Measurements from ENCODE around the gene INPP4B. TPM values are rescaled to one million over a fixed set of nuclear protein-coding genes. Genes with fewer than 3 reads are reported as not detected.

INPP4B gene
- total and polyA plus RNA-seq, 2 donors (not counting 1 experiment from before 2014, with no cell fraction given): 0.03 TPM; not detected in 1

GRCh38 chr4:142351958-142352357 lies 494.1 kb downstream of the INPP4B start:
- ChIA-PET CTCF (interaction anchor here (1.3 kb wide), 1 partner anchor 21 kb away, joined by 3 read pairs; no protein-coding TSS in a partner anchor), POLR2A (no interaction called here)
- intact Hi-C loops (cut with micrococcal nuclease): no loop called here
- no peaks in the 10 kb centered on the region for H4K20me1 ChIP-seq (ENCODE audit: control insufficient read depth, insufficient read depth, low read length, poor library complexity, severe bottlenecking)
- H3K27ac ChIP-seq (ENCODE audit: low read length in 2 of 2): no peak overlapping the region
- H2AFZ ChIP-seq (ENCODE audit: insufficient read depth, low read depth, low read length, poor library complexity, severe bottlenecking): no peak overlapping the region
- no peaks in the 10 kb centered on the region for H3K9me3 ChIP-seq (ENCODE audit: control extremely low read depth in 1 of 3, control insufficient read depth in 2 of 3, insufficient read depth in 1 of 3, low read length in 2 of 3)
- no peaks in the 10 kb centered on the region for H3K36me3 ChIP-seq (replicated peaks in 1 of 2; ENCODE audit: control extremely low read depth in 1 of 2, control insufficient read depth in 1 of 2, extremely low read depth in 1 of 2, insufficient read depth in 2 of 2, low read length in 1 of 2)
- Mint-ChIP-seq H3K4me1 (no peaks in the 10 kb centered on the region), H3K9me3 (ENCODE audit: insufficient read depth) (no peaks in the 10 kb centered on the region), H3K4me3 (no peak overlapping the region), H3K27ac (no peak overlapping the region), H3K27me3 (no peaks in the 10 kb centered on the region)
- no peaks in the 10 kb centered on the region for H3K4me1 ChIP-seq (ENCODE audit: control insufficient read depth in 2 of 2, insufficient read depth in 2 of 2, low read length in 2 of 2)
- H3K27me3 ChIP-seq (replicated peaks in 1 of 4; ENCODE audit: control extremely low read depth in 1 of 4, control insufficient read depth in 3 of 4, insufficient read depth in 4 of 4, low read length in 3 of 4): no peaks in the 10 kb centered on the region
- H3K4me2 ChIP-seq (replicated peaks; ENCODE audit: low read depth, low read length, poor library complexity, severe bottlenecking): no peak overlapping the region
- WGBS (ENCODE audit: insufficient coverage): 28% methylated on average over 3 of the region's 4 CpGs
- ATAC-seq (ENCODE audit: low read depth) (no peak), DNase-seq (no peak)
- H3K9ac ChIP-seq (ENCODE audit: low read length): no peak overlapping the region
- H3K4me3 ChIP-seq (ENCODE audit: control extremely low read depth in 1 of 5, extremely low read depth in 1 of 5, insufficient read depth in 1 of 5, low read depth in 2 of 5, low read length in 4 of 5): no peak overlapping the region
- TF ChIP-seq EZH2 (IDR thresholded peaks at IDR 0.05; ENCODE audit: borderline replicate concordance, insufficient read depth, low read depth, low read length, poor library complexity, severe bottlenecking): no peak
- TF ChIP-seq CTCF (IDR thresholded peaks at IDR 0.05): no peak
- no peaks in the 10 kb centered on the region for H3K79me2 ChIP-seq (ENCODE audit: control insufficient read depth, insufficient read depth, low read length)

- no peaks in the 10 kb centered on the region for H3K27me3 ChIP-seq (replicated peaks in 1 of 4; ENCODE audit: control extremely low read depth in 1 of 4, control insufficient read depth in 3 of 4, insufficient read depth in 4 of 4, low read length in 3 of 4)
- DNase-seq (no peak), ATAC-seq (ENCODE audit: low read depth) (no peak)
- H2AFZ ChIP-seq (ENCODE audit: insufficient read depth, low read depth, low read length, poor library complexity, severe bottlenecking): no peak overlapping the region
- intact Hi-C loops (cut with micrococcal nuclease): no loop called here
- no peak overlapping the region for H3K4me2 ChIP-seq (replicated peaks; ENCODE audit: low read depth, low read length, poor library complexity, severe bottlenecking)
- Mint-ChIP-seq H3K4me3 (no peak overlapping the region), H3K9me3 (ENCODE audit: insufficient read depth) (no peaks in the 10 kb centered on the region), H3K4me1 (no peaks in the 10 kb centered on the region), H3K27me3 (no peaks in the 10 kb centered on the region), H3K27ac (no peak overlapping the region)
- no peaks in the 10 kb centered on the region for H4K20me1 ChIP-seq (ENCODE audit: control insufficient read depth, insufficient read depth, low read length, poor library complexity, severe bottlenecking)
- ChIA-PET POLR2A (no interaction called here), CTCF (interaction anchor here (1.3 kb wide), 1 partner anchor 20 kb away, joined by 3 read pairs; no protein-coding TSS in a partner anchor)
- TF ChIP-seq CTCF (IDR thresholded peaks at IDR 0.05) (no peak), EZH2 (IDR thresholded peaks at IDR 0.05; ENCODE audit: borderline replicate concordance, insufficient read depth, low read depth, low read length, poor library complexity, severe bottlenecking) (no peak)
- no peaks in the 10 kb centered on the region for H3K79me2 ChIP-seq (ENCODE audit: control insufficient read depth, insufficient read depth, low read length)
- H3K4me3 ChIP-seq (ENCODE audit: control extremely low read depth in 1 of 5, extremely low read depth in 1 of 5, insufficient read depth in 1 of 5, low read depth in 2 of 5, low read length in 4 of 5): no peak overlapping the region
- no peak overlapping the region for H3K27ac ChIP-seq (ENCODE audit: low read length in 2 of 2)
- no peaks in the 10 kb centered on the region for H3K4me1 ChIP-seq (ENCODE audit: control insufficient read depth in 2 of 2, insufficient read depth in 2 of 2, low read length in 2 of 2)
- H3K9ac ChIP-seq (ENCODE audit: low read length): no peak overlapping the region
- no peaks in the 10 kb centered on the region for H3K36me3 ChIP-seq (replicated peaks in 1 of 2; ENCODE audit: control extremely low read depth in 1 of 2, control insufficient read depth in 1 of 2, extremely low read depth in 1 of 2, insufficient read depth in 2 of 2, low read length in 1 of 2)
- H3K9me3 ChIP-seq (ENCODE audit: control extremely low read depth in 1 of 3, control insufficient read depth in 2 of 3, insufficient read depth in 1 of 3, low read length in 2 of 3): no peaks in the 10 kb centered on the region
These were observed 495.2 kb downstream of the INPP4B start for GRCh38 chr4:142350871-142351270.

All from B cell (primary cell).